Left lung (tissue), 10 donors: ENCODE measurements around the gene STON1. TPM values are rescaled to one million over a fixed set of nuclear protein-coding genes. Genes with fewer than 3 reads are reported as not detected.
"Not testable (repeated sequence)": the region's sequence is repeated elsewhere in the genome, so short reads cannot be mapped to it uniquely, and the experiment has no call there.

Experiments
- ATAC-seq: fragments of 200-7000 bp; cut with Tn5 transposase; one replicate; pipeline ENCODE4 v1.9.1; 2020; ENCODE audit warnings: moderate library complexity
- DNase-seq, 4 donors: peaks; one replicate each; pipeline ENCODE4 v3.0.0-alpha.2; 2013 to 2020
- H3K27ac ChIP-seq, 2 donors: fragments of 200-600 bp; sonication (generic) in 1 of 2; one replicate each; pipeline versions ENCODE4 v1.5.0 to v1.8.0; 2020 to 2021
- H3K27me3 ChIP-seq, 2 donors: fragments of 200-600 bp; sonication (generic) in 1 of 2; one replicate each; pipeline versions ENCODE4 v1.5.0 to v1.8.0; 2020 to 2021
- H3K36me3 ChIP-seq, 2 donors: fragments of 200-600 bp; sonication (generic) in 1 of 2; one replicate each; pipeline versions ENCODE4 v1.5.0 to v1.8.0; 2020 to 2021
- H3K4me1 ChIP-seq, 2 donors: fragments of 200-600 bp; one replicate each; pipeline ENCODE4 v1.8.0; 2021
- H3K4me3 ChIP-seq, 2 donors: fragments of 200-600 bp; sonication (generic) in 1 of 2; one replicate each; pipeline versions ENCODE4 v1.5.0 to v1.8.0; 2020 to 2021; ENCODE audit warnings: mild to moderate bottlenecking in 1 of 2
- H3K9me3 ChIP-seq, 2 donors: fragments of 200-600 bp; sonication (generic) in 1 of 2; one replicate each; pipeline versions ENCODE4 v1.5.0 to v1.8.0; 2020 to 2021
- intact Hi-C, 2 donors: fragments of 100-400 bp; cut with DNase I; formaldehyde crosslinking; loops; one replicate each; pipeline versions ENCODE4 v1.11.2 to v1.14.2; 2022
- polyA plus RNA-seq, 6 donors: library from polyadenylated mRNA; unstranded; fragments of 120-200 nt; gene quantifications; one replicate each; pipeline ENCODE4 v1.2.1, GENCODE V29; 2013; ENCODE audit not compliant: insufficient read length in 6 of 6
- total RNA-seq, 2 donors: library from RNA; stranded (reverse); fragmentation: NEBNext Ultra II Directional; extraction: Animal tissue kit (Norgen Biotek cat#: 25700); gene quantifications; one replicate each; pipeline ENCODE4 v1.2.1, GENCODE V29; 2021
- TF ChIP-seq, protein P1 (sequence below), 2 donors: fragments of 200-600 bp; sonication (generic) in 1 of 2; IDR thresholded peaks; one replicate each; pipeline versions ENCODE4 v1.5.0 to v1.8.0; 2021; ENCODE audit warnings: antibody characterized with exemption in 2 of 2
- donor health status: DM: no; HTN: yes; CAD: no.
- donor health status: DM: no; HTN: no; CAD: no.

STON1 gene
- total and polyA plus RNA-seq, 8 donors = 12.4 to 24.3 (median 19.2) TPM

DNA sequence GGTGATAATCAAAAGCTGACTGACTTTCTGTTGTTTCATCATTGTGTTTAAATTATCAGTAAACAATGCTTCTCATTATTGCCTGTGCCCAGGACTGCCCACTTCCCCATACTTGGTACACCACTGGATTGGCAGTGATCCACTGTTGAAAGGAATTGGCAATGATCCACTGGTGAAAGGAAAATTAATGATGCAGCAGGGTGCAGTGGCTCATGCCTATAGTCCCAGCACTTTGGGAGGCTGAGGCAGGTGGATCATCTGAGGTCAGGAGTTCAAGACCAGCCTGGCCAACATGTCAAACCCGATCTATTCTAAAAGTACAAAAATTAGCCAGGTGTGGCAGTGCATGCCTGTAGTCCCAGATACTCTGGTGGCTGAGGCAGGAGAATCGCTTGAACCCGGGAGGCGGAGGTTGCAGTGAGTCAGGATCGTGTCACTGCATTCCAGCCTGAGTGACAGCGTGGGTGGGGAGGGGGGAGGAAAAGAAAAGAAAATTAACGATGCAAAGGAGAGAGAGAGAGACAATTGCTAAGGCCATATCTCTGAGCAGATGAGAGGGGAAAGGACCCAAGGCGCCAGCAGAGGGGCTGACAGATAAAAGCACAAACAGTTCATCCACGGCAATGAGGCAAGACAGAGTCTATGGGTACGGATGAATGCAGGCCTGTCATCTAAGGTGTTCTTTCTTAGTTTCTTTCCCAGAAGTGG lies 77.5 kb downstream of the STON1 start:
- Histone ChIP-seq H3K4me3 (no peak overlapping the region), H3K9me3 (no peaks in the 10 kb centered on the region), H3K27me3 (no peaks in the 10 kb centered on the region), H3K36me3 (no peaks in the 10 kb centered on the region), H3K27ac (no peak overlapping the region), H3K4me1 (no peaks in the 10 kb centered on the region)
- no peak for ATAC-seq
- no peak for DNase-seq
- intact Hi-C loops = loop anchor here in 1 of 2 donors (10.0 kb wide), 1 partner anchor 337 kb away; no protein-coding TSS in a partner anchor
- TF ChIP-seq, protein P1, sequence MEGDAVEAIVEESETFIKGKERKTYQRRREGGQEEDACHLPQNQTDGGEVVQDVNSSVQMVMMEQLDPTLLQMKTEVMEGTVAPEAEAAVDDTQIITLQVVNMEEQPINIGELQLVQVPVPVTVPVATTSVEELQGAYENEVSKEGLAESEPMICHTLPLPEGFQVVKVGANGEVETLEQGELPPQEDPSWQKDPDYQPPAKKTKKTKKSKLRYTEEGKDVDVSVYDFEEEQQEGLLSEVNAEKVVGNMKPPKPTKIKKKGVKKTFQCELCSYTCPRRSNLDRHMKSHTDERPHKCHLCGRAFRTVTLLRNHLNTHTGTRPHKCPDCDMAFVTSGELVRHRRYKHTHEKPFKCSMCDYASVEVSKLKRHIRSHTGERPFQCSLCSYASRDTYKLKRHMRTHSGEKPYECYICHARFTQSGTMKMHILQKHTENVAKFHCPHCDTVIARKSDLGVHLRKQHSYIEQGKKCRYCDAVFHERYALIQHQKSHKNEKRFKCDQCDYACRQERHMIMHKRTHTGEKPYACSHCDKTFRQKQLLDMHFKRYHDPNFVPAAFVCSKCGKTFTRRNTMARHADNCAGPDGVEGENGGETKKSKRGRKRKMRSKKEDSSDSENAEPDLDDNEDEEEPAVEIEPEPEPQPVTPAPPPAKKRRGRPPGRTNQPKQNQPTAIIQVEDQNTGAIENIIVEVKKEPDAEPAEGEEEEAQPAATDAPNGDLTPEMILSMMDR (IDR thresholded peaks at IDR 0.05) = no peak

DNA sequence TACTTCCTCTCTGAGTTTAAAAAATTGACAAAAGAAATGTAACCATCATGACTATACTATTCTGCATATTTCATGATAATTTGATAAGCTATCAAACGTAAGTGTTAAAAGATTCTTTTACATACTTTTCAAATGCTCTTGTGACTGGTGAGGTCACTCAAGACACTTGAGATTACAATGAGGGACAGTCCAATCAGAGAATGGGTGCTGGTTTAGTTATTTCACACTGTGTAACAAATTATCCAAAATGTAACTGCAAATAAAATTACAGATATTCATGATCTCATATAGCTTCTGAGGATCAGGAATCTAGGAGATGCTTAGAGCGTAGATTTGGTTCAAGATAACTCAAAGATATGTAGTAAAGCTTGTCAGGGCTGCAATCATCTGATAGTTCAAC lies 83.3 kb downstream of the STON1 start:
- H3K9me3 ChIP-seq = peaks cover 0 to 5% of the 10 kb centered on the region in 2 donors
- DNase-seq (no peak), ATAC-seq (no peak)
- intact Hi-C loops = no loop called here
- H3K36me3 ChIP-seq = no peaks in the 10 kb centered on the region
- no peak overlapping the region for H3K27ac ChIP-seq
- no peak overlapping the region for H3K4me3 ChIP-seq
- no peaks in the 10 kb centered on the region for H3K4me1 ChIP-seq
- no peaks in the 10 kb centered on the region for H3K27me3 ChIP-seq
- TF ChIP-seq, protein P1 (IDR thresholded peaks at IDR 0.05) = no peak

DNA sequence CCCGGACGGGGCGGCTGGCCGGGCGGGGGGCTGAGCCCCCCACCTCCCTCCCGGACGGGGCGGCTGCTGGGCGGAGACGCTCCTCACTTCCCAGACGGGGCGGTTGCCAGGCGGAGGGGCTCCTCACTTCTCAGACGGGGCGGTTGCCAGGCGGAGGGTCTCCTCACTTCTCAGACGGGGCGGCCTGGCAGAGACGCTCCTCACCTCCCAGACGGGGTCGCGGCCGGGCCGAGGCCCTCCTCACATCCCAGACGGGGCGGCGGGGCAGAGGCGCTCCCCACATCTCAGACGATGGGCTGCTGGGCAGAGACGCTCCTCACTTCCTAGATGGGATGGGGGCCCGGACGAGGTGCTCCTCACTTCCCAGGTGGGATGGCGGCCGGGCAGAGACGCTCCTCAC lies 84.6 kb downstream of the STON1 start:
- intact Hi-C loops, ATAC-seq, H3K27ac ChIP-seq, H3K4me3 ChIP-seq, H3K9me3 ChIP-seq, DNase-seq, H3K4me1 ChIP-seq, H3K36me3 ChIP-seq, H3K27me3 ChIP-seq: not testable (repeated sequence)

DNA sequence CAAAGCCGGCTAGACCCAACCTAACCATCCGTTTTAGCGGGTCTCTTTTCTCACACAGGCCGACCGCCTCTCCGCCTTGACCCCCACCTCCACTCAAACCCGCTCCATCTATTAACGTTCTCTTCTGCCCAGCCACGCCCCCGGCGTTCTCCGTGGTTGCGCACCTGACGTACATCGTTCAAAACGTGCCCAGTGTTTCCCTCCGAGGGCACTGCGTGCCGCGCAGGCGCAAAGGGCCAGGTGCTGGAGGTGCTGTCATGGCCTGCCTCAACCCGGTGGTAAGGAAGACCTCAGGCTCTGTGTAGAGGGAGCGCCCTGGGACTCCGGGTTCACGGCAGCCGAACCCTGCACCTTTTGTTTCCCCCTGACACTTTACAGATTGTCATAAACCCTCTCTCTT lies 87.7 kb downstream of the STON1 start, which contains the start of gene GTF2A1L:
Gene GTF2A1L, plus strand, starts transcription at position 239 of the 400 bp plus-strand sequence. Its CDS starts 19 bp downstream, at position 258.
- intact Hi-C loops = no loop called here
- DNase-seq (peak in 1 of 4 donors; percentile 80), ATAC-seq (no peak)
- no peaks in the 10 kb centered on the region for H3K27me3 ChIP-seq
- TF ChIP-seq, protein P1 (IDR thresholded peaks at IDR 0.05) = no peak
- no peak within 1 kb of the TSS for H3K27ac ChIP-seq
- H3K4me1 ChIP-seq = no peaks in the 10 kb centered on the region
- H3K36me3 ChIP-seq = no peaks in the 10 kb centered on the region
- H3K9me3 ChIP-seq = peaks cover 0 to 5% of the 10 kb centered on the region in 2 donors
- H3K4me3 ChIP-seq = no peak within 1 kb of the TSS

DNA sequence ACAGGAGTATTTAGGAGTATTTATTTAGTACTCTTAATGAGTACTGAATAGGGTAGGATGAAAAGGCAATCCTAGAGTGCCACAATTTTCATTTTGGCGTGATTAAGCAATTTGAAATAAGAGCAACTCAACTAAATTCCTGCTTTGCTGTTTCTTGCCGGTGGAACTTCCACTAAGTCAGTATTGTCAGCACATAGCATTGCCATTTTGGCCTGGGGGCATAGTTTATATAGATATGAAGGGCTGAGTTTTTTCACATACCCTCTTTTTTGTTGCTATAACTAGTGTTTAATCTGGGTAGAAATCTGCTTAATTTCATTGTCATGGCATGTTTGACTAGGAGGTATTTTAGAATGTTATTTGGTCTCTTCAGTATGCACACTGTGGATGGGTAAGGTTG lies 89.6 kb downstream of the STON1 start:
- ATAC-seq (peak; percentile 56), DNase-seq (no peak)
- H3K27me3 ChIP-seq = no peaks in the 10 kb centered on the region
- H3K4me1 ChIP-seq = no peaks in the 10 kb centered on the region
- H3K4me3 ChIP-seq = no peak overlapping the region
- H3K27ac ChIP-seq = no peak overlapping the region
- TF ChIP-seq, protein P1 (IDR thresholded peaks at IDR 0.05) = no peak
- H3K9me3 ChIP-seq = no peaks in the 10 kb centered on the region
- no peaks in the 10 kb centered on the region for H3K36me3 ChIP-seq
- intact Hi-C loops = no loop called here
